Esophagus muscularis mucosa (tissue), 4 donors: ENCODE results near the gene THSD4. TPM values are rescaled to one million over a fixed set of nuclear protein-coding genes. Genes with fewer than 3 reads are reported as not detected.

ENCODE experiments used
- DNase-seq: peaks from one replicate; pipeline ENCODE4 v3.0.0-alpha.2; 2017; ENCODE audit errors: extremely low spot score
- H3K27ac ChIP-seq, 4 donors: fragments of 200-600 bp; sonication (generic); replicated peaks in 1 of 4; 1 replicate in 3 of 4; 2 replicates in 1 of 4; pipeline ENCODE4 v1.5.1; 2016 to 2019; ENCODE audit warnings: mild to moderate bottlenecking in 1 of 4
- H3K27me3 ChIP-seq, 4 donors: fragments of 200-600 bp; sonication (generic); one replicate each; pipeline versions ENCODE4 v1.5.1 to v1.6.0; 2016 to 2019
- H3K36me3 ChIP-seq, 4 donors: fragments of 200-600 bp; sonication (generic); one replicate each; pipeline ENCODE4 v1.5.1; 2016 to 2019
- H3K4me1 ChIP-seq, 4 donors: fragments of 200-600 bp; sonication (generic); one replicate each; pipeline ENCODE4 v1.5.1; 2016 to 2019
- H3K4me3 ChIP-seq, 4 donors: fragments of 200-600 bp; sonication (generic); 1 replicate in 2 of 4; 2 replicates in 2 of 4; pipeline ENCODE4 v1.5.1; 2016 to 2019; ENCODE audit warnings: mild to moderate bottlenecking in 4 of 4, moderate library complexity in 1 of 4
- H3K9me3 ChIP-seq, 4 donors: fragments of 200-600 bp; sonication (generic); 1 replicate in 3 of 4; 2 replicates in 1 of 4; pipeline ENCODE4 v1.5.1; 2016 to 2019
- EP300 ChIP-seq: sonication (generic); formaldehyde crosslinking; IDR thresholded peaks from one replicate; pipeline ENCODE4 v1.6.1; 2017; ENCODE audit warnings: antibody characterized with exemption
- POLR2A ChIP-seq: fragments of 450-650 bp; IDR thresholded peaks from one replicate; pipeline ENCODE4 v1.6.1; 2017; ENCODE audit warnings: antibody characterized with exemption, moderate library complexity, mild to moderate bottlenecking, low read depth
- POLR2AphosphoS5 ChIP-seq, 2 donors: sonication (generic); formaldehyde crosslinking; IDR thresholded peaks; one replicate each; pipeline ENCODE4 v1.6.1; 2017; ENCODE audit warnings: antibody characterized with exemption in 2 of 2
- WGBS: methylation state at CpG from one replicate; pipeline ENCODE4 v1.1.5; 2018; 5-methylcytosine and 5-hydroxymethylcytosine counted together
- intact Hi-C: fragments of 100-400 bp; cut with DNase I; formaldehyde crosslinking; loops from one replicate; pipeline ENCODE4 v1.15.1; 2023
- total RNA-seq, 4 donors: library from RNA; depleted of rRNA; stranded (reverse); fragments of >200 nt; gene quantifications; one replicate each; pipeline versions ENCODE4 v1.1.0 to v1.2.1, GENCODE V29; 2016
- TF ChIP-seq, protein P1 (sequence below), 3 experiments: fragments of 200-600 bp in 2 of 3; fragments of 450-650 bp in 1 of 3; sonication (generic) in 2 of 3; IDR thresholded peaks; one replicate each; pipeline ENCODE4 v1.5.1; 2017 to 2019; ENCODE audit warnings: antibody characterized with exemption in 3 of 3, mild to moderate bottlenecking in 2 of 3, moderate library complexity in 1 of 3

Gene THSD4
- total RNA-seq, 4 donors from 2014 or later: 3.2 to 6.6 (median 5.6) TPM

- no peaks in the 10 kb centered on the region for H3K9me3 ChIP-seq
- no peak overlapping the region for H3K27ac ChIP-seq
- no peak overlapping the region for H3K4me3 ChIP-seq
- WGBS: 90% methylated on average over 14 of the region's 18 CpGs
- no peak for DNase-seq
- peaks cover 0 to 14% (median 4%) of the 10 kb centered on the region in 4 donors for H3K4me1 ChIP-seq
- H3K36me3 ChIP-seq: no peaks in the 10 kb centered on the region
- TF ChIP-seq POLR2A: no peak
- intact Hi-C loops: no loop called here
- H3K27me3 ChIP-seq: no peaks in the 10 kb centered on the region
Measured at GRCh38 chr15:71808311-71809020, 693.2 kb downstream of the THSD4 start.

- Histone ChIP-seq H3K4me1 (peaks cover 0 to 14% (median 4%) of the 10 kb centered on the region in 4 donors), H3K27me3 (no peaks in the 10 kb centered on the region), H3K27ac (no peak overlapping the region), H3K9me3 (no peaks in the 10 kb centered on the region), H3K36me3 (no peaks in the 10 kb centered on the region), H3K4me3 (no peak overlapping the region)
- intact Hi-C loops: no loop called here
- TF ChIP-seq EP300 (no peak), POLR2AphosphoS5 (IDR thresholded peaks at IDR 0.05) (no peak), POLR2A (no peak)
- TF ChIP-seq, protein P1, sequence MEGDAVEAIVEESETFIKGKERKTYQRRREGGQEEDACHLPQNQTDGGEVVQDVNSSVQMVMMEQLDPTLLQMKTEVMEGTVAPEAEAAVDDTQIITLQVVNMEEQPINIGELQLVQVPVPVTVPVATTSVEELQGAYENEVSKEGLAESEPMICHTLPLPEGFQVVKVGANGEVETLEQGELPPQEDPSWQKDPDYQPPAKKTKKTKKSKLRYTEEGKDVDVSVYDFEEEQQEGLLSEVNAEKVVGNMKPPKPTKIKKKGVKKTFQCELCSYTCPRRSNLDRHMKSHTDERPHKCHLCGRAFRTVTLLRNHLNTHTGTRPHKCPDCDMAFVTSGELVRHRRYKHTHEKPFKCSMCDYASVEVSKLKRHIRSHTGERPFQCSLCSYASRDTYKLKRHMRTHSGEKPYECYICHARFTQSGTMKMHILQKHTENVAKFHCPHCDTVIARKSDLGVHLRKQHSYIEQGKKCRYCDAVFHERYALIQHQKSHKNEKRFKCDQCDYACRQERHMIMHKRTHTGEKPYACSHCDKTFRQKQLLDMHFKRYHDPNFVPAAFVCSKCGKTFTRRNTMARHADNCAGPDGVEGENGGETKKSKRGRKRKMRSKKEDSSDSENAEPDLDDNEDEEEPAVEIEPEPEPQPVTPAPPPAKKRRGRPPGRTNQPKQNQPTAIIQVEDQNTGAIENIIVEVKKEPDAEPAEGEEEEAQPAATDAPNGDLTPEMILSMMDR (IDR thresholded peaks at IDR 0.05): no peak
- 91% methylated on average over 7 of the region's 8 CpGs for WGBS
- no peak for DNase-seq
Measured at GRCh38 chr15:71809346-71809745, 694.1 kb downstream of the THSD4 start.

DNA sequence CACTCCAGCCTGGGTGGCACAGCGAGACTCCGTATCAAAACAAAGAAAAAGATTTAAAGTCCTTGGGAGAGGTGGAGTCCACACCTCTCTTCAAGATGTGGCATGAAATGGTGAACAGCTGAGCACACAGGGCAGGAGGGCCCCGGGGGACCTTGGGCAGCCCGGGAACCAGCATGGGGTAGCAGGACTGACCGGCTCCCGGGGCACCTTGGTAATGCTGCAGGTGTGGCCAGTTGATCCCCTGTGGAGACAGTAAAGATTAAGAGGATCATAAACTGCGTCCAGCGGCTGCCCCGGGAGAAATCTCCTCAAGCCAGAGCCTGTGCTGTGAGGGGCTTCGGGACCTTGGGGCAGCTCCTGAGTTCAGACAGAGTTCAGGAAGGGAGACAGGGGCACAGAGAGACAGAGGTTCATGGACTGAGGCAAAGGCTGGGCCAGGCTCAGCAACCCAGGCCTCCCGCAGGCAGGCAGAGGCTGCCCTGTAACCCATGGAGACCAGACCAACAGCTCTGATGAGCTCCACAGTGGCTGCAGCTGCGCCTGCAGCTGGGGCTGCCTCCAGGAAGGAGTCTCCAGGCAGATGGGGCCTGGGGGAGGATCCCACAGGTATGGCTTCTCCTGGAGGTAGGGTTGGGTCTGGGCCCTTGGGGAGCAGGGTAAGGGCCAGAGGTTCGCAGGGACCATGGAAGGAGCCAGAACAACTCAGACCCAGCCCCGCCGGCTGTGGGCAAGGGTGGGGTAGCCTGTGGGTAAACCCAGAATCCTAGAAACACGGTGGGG, 695.2 kb downstream of the THSD4 start, which contains the start of gene NR2E3:
Gene NR2E3, plus strand, starts transcription at position 299 of the 780 bp plus-strand sequence. Its CDS starts 190 bp downstream, at position 489.
- WGBS: 92% methylated on average over 11 of the region's 16 CpGs
- TF ChIP-seq EP300 (no peak), POLR2AphosphoS5 (IDR thresholded peaks at IDR 0.05) (no peak), POLR2A (no peak)
- TF ChIP-seq, protein P1 (IDR thresholded peaks at IDR 0.05): no peak
- intact Hi-C loops: no loop called here
- H3K4me1 ChIP-seq: peaks cover 0 to 14% (median 4%) of the 10 kb centered on the region in 4 donors
- H3K27ac ChIP-seq: no peak within 1 kb of the TSS
- H3K36me3 ChIP-seq: no peaks in the 10 kb centered on the region
- no peak for DNase-seq
- H3K27me3 ChIP-seq: no peaks in the 10 kb centered on the region
- H3K4me3 ChIP-seq: no peak within 1 kb of the TSS
- no peaks in the 10 kb centered on the region for H3K9me3 ChIP-seq

DNA sequence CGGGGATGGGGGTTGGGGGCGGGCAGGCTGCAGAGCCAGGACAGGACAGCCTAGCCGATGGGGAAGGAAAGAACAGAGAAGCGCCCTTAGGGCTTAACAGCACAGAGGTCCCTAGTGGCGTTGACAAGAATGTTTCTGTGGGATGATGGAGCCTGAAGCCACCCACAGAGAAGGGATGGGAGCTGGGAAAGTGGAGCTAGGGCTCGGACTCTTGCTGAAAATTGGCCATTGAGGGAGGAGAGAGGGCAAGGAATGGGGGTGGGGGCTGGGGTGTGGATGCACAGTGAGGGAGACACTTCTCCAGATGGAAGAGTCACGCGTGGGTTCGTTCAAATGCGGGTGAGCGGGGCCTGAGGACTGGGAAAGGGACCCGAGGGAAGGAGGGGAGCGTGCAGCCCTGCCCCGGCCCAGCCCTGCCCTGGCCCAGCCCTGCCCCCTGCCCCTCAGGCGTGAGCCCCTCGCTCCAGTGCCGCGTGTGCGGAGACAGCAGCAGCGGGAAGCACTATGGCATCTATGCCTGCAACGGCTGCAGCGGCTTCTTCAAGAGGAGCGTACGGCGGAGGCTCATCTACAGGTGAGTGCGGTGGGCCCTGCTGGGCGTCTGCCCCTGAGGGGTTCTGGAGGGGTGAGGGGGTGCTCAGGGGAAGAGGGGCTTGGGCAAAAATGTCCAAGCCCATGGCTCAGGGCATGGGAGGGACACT, 695.9 kb downstream of the THSD4 start:
- Histone ChIP-seq H3K4me1 (peaks cover 0 to 14% (median 4%) of the 10 kb centered on the region in 4 donors), H3K36me3 (no peaks in the 10 kb centered on the region), H3K9me3 (no peaks in the 10 kb centered on the region), H3K27ac (no peak overlapping the region), H3K4me3 (no peak overlapping the region), H3K27me3 (no peaks in the 10 kb centered on the region)
- 85% methylated on average over 12 of the region's 27 CpGs for WGBS
- TF ChIP-seq POLR2AphosphoS5 (IDR thresholded peaks at IDR 0.05) (no peak), EP300 (no peak), POLR2A (no peak)
- TF ChIP-seq, protein P1 (IDR thresholded peaks at IDR 0.05): no peak
- intact Hi-C loops: no loop called here
- peak; percentile 39 for DNase-seq
